IMR-90 (cell line): ENCODE measurements around the gene CPSF4. TPM values are rescaled to one million over a fixed set of nuclear protein-coding genes. Genes with fewer than 3 reads are reported as not detected.

Experiments
- ATAC-seq: fragments of 200-7000 bp; cut with Tn5 transposase; 2 replicates; pipeline ENCODE4 v1.9.1; 2020; ENCODE audit warnings: low read depth, mild to moderate bottlenecking, moderate library complexity
- BruUV-seq: library from RNA; stranded (reverse); fragments of 400-500 nt; replicated peaks from 2 replicates; lab custom pipeline; 2021; lab: Mats Ljungman, UMichigan
- CTCF ChIA-PET: fragments of 300-600 bp; formaldehyde crosslinking; extraction: SDS; loops from one replicate; lab custom pipeline; 2021; ENCODE audit warnings: antibody characterized with exemption; lab: Yijun Ruan, JAX
- POLR2A ChIA-PET: fragments of 300-600 bp; sonication (Branson Sonifier 250); formaldehyde crosslinking; loops from one replicate; lab custom pipeline; 2022; ENCODE audit warnings: antibody characterized with exemption; ENCODE audit not compliant: unreplicated experiment; lab: Charles Lee
- DNase-seq: peaks from one replicate; pipeline ENCODE4 v3.0.0; 2013
- H2AFZ ChIP-seq: replicated peaks from 2 replicates; pipeline ENCODE3; 2013; ENCODE audit warnings: low read length, mild to moderate bottlenecking; ENCODE audit not compliant: poor library complexity
- H2AK5ac ChIP-seq: 2 replicates; pipeline ENCODE4 v1.6.1; 2013; ENCODE audit warnings: low read depth, low read length, inconsistent platforms
- H2AK9ac ChIP-seq: replicated peaks from 2 replicates; pipeline ENCODE3; 2013; ENCODE audit warnings: mild to moderate bottlenecking, low read depth, low read length, moderate library complexity; ENCODE audit not compliant: poor library complexity
- H2BK120ac ChIP-seq: 2 replicates; pipeline ENCODE4 v1.6.1; 2013; ENCODE audit warnings: low read depth, low read length, inconsistent platforms
- H2BK15ac ChIP-seq: 3 replicates; pipeline ENCODE4 v1.6.1; 2013; ENCODE audit warnings: low read depth, low read length, inconsistent platforms
- H2BK20ac ChIP-seq: 2 replicates; pipeline ENCODE4 v1.6.1; 2013; ENCODE audit warnings: low read depth, mild to moderate bottlenecking, inconsistent platforms, low read length, moderate library complexity
- H2BK5ac ChIP-seq: 2 replicates; pipeline ENCODE4 v1.6.1; 2013; ENCODE audit warnings: mild to moderate bottlenecking, low read depth, low read length, inconsistent platforms; ENCODE audit not compliant: poor library complexity, severe bottlenecking
- H3K14ac ChIP-seq: replicated peaks from 2 replicates; pipeline ENCODE4 v1.6.1; 2013; ENCODE audit warnings: low read depth, low read length, inconsistent platforms
- H3K18ac ChIP-seq: 2 replicates; pipeline ENCODE4 v1.6.1; 2013; ENCODE audit warnings: low read depth, low read length, control low read depth
- H3K23ac ChIP-seq: 2 replicates; pipeline ENCODE4 v1.6.1; 2013; ENCODE audit warnings: low read depth, low read length, inconsistent platforms
- H3K27ac ChIP-seq: 2 replicates; pipeline ENCODE4 v1.5.1; 2013; ENCODE audit warnings: mild to moderate bottlenecking, control low read depth, low read length; ENCODE audit not compliant: insufficient read depth
- H3K27me3 ChIP-seq: 2 replicates; pipeline ENCODE4 v1.6.1; 2013; ENCODE audit warnings: low read length; ENCODE audit not compliant: control insufficient read depth, insufficient read depth
- H3K36me3 ChIP-seq: 2 replicates; pipeline ENCODE4 v1.6.1; 2013; ENCODE audit warnings: low read length, mixed read lengths; ENCODE audit not compliant: control insufficient read depth, insufficient read depth
- H3K4ac ChIP-seq: 2 replicates; pipeline ENCODE4 v1.6.1; 2013; ENCODE audit warnings: low read depth, low read length, inconsistent platforms
- H3K4me1 ChIP-seq: 2 replicates; pipeline ENCODE4 v1.6.1; 2013; ENCODE audit warnings: low read length, mixed read lengths; ENCODE audit not compliant: control insufficient read depth, insufficient read depth
- H3K4me2 ChIP-seq: 2 replicates; pipeline ENCODE4 v1.6.1; 2013; ENCODE audit warnings: low read depth, mild to moderate bottlenecking, control low read depth, low read length, moderate library complexity
- H3K4me3 ChIP-seq: 2 replicates; pipeline ENCODE4 v1.5.1; 2013; ENCODE audit warnings: low read depth, mild to moderate bottlenecking, control low read depth, low read length, moderate library complexity; ENCODE audit not compliant: insufficient read depth
- H3K56ac ChIP-seq: 2 replicates; pipeline ENCODE4 v1.6.1; 2013; ENCODE audit warnings: low read length, inconsistent platforms; ENCODE audit not compliant: insufficient read depth; ENCODE audit errors: extremely low read depth
- H3K79me1 ChIP-seq, 2 experiments: 2 replicates each; pipeline ENCODE4 v1.6.1; 2013; ENCODE audit warnings: low read length in 2 of 2, inconsistent platforms in 1 of 2, low read depth in 1 of 2
- H3K9ac ChIP-seq: 2 replicates; pipeline ENCODE4 v1.6.1; 2013; ENCODE audit warnings: low read depth, low read length, control low read depth
- H3K9me1 ChIP-seq: 2 replicates; pipeline ENCODE4 v1.6.1; 2013; ENCODE audit warnings: low read length, inconsistent platforms; ENCODE audit not compliant: insufficient read depth
- H3K9me3 ChIP-seq: 2 replicates; pipeline ENCODE4 v1.6.1; 2013; ENCODE audit warnings: low read length; ENCODE audit not compliant: control insufficient read depth, insufficient read depth
- H4K20me1 ChIP-seq: 2 replicates; pipeline ENCODE4 v1.6.1; 2013; ENCODE audit warnings: low read length, inconsistent platforms; ENCODE audit not compliant: insufficient read depth
- H4K5ac ChIP-seq: 2 replicates; pipeline ENCODE4 v1.6.1; 2013; ENCODE audit warnings: mild to moderate bottlenecking, low read depth, low read length, control low read depth
- H4K8ac ChIP-seq, 2 experiments: 2 replicates each; pipeline ENCODE4 v1.6.1; 2013; ENCODE audit warnings: low read depth in 2 of 2, low read length in 2 of 2, control low read depth in 1 of 2, inconsistent platforms in 1 of 2
- H4K91ac ChIP-seq: 2 replicates; pipeline ENCODE4 v1.6.1; 2013; ENCODE audit warnings: low read depth, low read length, inconsistent platforms; ENCODE audit not compliant: insufficient read depth
- CEBPB ChIP-seq: IDR thresholded peaks from 2 replicates; pipeline ENCODE4 v1.6.1; 2012; ENCODE audit warnings: low read depth, low read length, improper control_type of control experiment
- CHD1 ChIP-seq: IDR thresholded peaks from 2 replicates; pipeline ENCODE4 v1.6.1; 2012; ENCODE audit warnings: low read depth, low read length, improper control_type of control experiment
- FOS ChIP-seq: fragments of 150-350 bp; IDR thresholded peaks from 2 replicates; pipeline ENCODE4 v1.6.1; 2016; ENCODE audit warnings: low read depth, low read length
- MAFK ChIP-seq: IDR thresholded peaks from 2 replicates; pipeline ENCODE4 v1.6.1; 2012; ENCODE audit warnings: low read depth, low read length, improper control_type of control experiment
- MXI1 ChIP-seq: IDR thresholded peaks from 2 replicates; pipeline ENCODE4 v1.6.1; 2012; ENCODE audit warnings: low read depth, mild to moderate bottlenecking, low read length, moderate library complexity, borderline replicate concordance
- POLR2A ChIP-seq: IDR thresholded peaks from 2 replicates; pipeline ENCODE4 v1.6.1; 2012; ENCODE audit warnings: mild to moderate bottlenecking, low read depth, low read length
- RCOR1 ChIP-seq: IDR thresholded peaks from 2 replicates; pipeline ENCODE4 v1.6.1; 2012; ENCODE audit warnings: mild to moderate bottlenecking, low read length, improper control_type of control experiment; ENCODE audit not compliant: insufficient replicate concordance
- WGBS, 2 experiments: methylation state at CpG; one replicate each; pipeline versions ENCODE4 v1.1.5 to v1.1.7; 2013; ENCODE audit warnings: missing lambda C conversion rate in 2 of 2; ENCODE audit not compliant: insufficient read length in 1 of 2; ENCODE audit errors: extremely low coverage in 2 of 2; 5-methylcytosine and 5-hydroxymethylcytosine counted together
- dilution Hi-C: fragments of 300-500 bp; cut with HindIII; formaldehyde crosslinking; loops from one replicate; pipeline ENCODE4 v1.14.3; 2018; ENCODE audit warnings: low sequenced_read_pairs; ENCODE audit not compliant: unreplicated experiment
- in situ Hi-C: fragments of 300-500 bp; cut with MboI; formaldehyde crosslinking; loops from 3 replicates; pipeline ENCODE4 v1.14.3; 2019; ENCODE audit warnings: low sequenced_read_pairs, inconsistent platforms, mixed read lengths
- intact Hi-C: fragments of 100-400 bp; cut with micrococcal nuclease; formaldehyde crosslinking; loops from 2 replicates; pipeline ENCODE4 v1.10.0; 2022
- polyA plus RNA-seq, 3 experiments: library from polyadenylated mRNA; depleted of rRNA; stranded (reverse); fragments of >200 nt; gene quantifications; 2 replicates each; pipeline ENCODE4 v1.2.3, GENCODE V29; 2012; ENCODE audit warnings: low replicate concordance in 1 of 3
- total RNA-seq: library from RNA; depleted of rRNA; stranded (reverse); fragments of >200 nt; gene quantifications from 2 replicates; pipeline ENCODE4 v1.2.3, GENCODE V29; 2012

The CPSF4 gene
- total and polyA plus RNA-seq, 2 of the 4 experiments (the other 2 are of a cell fraction): 23.8 to 44.9 TPM

DNA sequence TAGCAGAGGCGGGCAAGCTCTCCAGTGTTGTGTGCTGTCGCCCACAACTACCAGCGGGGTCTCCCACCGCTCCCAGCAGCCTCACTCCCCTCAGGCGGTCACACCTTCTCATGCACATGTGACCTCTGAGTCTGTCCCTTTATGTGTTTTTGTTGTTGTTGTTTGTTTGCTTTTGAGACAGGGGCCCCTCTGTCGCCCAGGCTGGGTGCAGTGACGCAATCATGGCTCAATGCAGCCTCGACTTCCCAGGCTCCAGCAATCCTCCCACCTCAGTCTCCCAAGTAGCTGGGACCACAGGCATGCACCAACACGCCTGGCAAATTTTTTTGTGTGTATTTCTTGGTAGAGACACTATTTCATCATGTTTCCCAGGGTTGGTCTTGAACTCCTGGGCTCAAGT is 1.5 kb downstream of the CPSF4 start:
- Histone ChIP-seq H3K4ac (peak overlapping the region; percentile 20; the same call in 1 of the 2 replicates), H3K9me3 (no peaks in the 10 kb centered on the region), H3K4me2 (peak overlapping the region; percentile 89), H3K36me3 (peaks cover 14% of the 10 kb centered on the region), H3K4me1 (peaks cover 6% of the 10 kb centered on the region), H3K14ac (peak overlapping the region; percentile 34; the same call in 1 of the 2 replicates), H3K9ac (peak overlapping the region; percentile 76; the same call in 1 of the 2 replicates), H3K9me1 (0 out of 2 replicates have a peak, but pooled peaks cover 10% of the 10 kb centered on the region), H2AK9ac (peak overlapping the region; percentile 19), H2BK15ac (no peak overlapping the region), H4K91ac (no peak overlapping the region), H3K27ac (peak overlapping the region; percentile 47; the same call in 1 of the 2 replicates), H3K23ac (peak overlapping the region; percentile 63; the same call in 1 of the 2 replicates), H3K79me1 (peaks cover 29 to 60% of the 10 kb centered on the region in 2 experiments), H2BK120ac (no peak overlapping the region), H4K5ac (no peak overlapping the region), H3K56ac (no peak overlapping the region), H2AFZ (no peak overlapping the region), H3K4me3 (peak overlapping the region; percentile 85), H4K20me1 (peaks cover 16% of the 10 kb centered on the region), H2AK5ac (no peak overlapping the region), H3K27me3 (no peaks in the 10 kb centered on the region), H2BK20ac (no peak overlapping the region), H2BK5ac (peak overlapping the region; percentile 3), H4K8ac (peak overlapping the region in 1 of 2 experiments; percentile 10; a peak in 1 of 4 replicates), H3K18ac (no peak overlapping the region)
- peak; percentile 18 for DNase-seq
- ATAC-seq: no peak
- no CpG with 5 or more reads among the region's 9 CpGs for WGBS, 2 experiments
- BruUV-seq: no TSS peak
- TF ChIP-seq MAFK: no peak
- TF ChIP-seq POLR2A: no peak
- TF ChIP-seq CHD1: no peak
- no peak for TF ChIP-seq MXI1
- no peak for TF ChIP-seq FOS
- TF ChIP-seq RCOR1: no peak
- TF ChIP-seq CEBPB: peak; percentile 81
- CTCF ChIA-PET: no interaction called here
- intact Hi-C loops: no loop called here
- in situ Hi-C loops: no loop called here
- dilution Hi-C loops: no loop called here
- POLR2A ChIA-PET: no interaction called here
